Measurements from ENCODE around the gene CHST15. TPM values are rescaled to one million over a fixed set of nuclear protein-coding genes. Genes with fewer than 3 reads are reported as not detected.

Gene CHST15
- total RNA-seq, 6 experiments from 2014 or later: 0.88 to 8.7 (median 1.1) TPM

DNA sequence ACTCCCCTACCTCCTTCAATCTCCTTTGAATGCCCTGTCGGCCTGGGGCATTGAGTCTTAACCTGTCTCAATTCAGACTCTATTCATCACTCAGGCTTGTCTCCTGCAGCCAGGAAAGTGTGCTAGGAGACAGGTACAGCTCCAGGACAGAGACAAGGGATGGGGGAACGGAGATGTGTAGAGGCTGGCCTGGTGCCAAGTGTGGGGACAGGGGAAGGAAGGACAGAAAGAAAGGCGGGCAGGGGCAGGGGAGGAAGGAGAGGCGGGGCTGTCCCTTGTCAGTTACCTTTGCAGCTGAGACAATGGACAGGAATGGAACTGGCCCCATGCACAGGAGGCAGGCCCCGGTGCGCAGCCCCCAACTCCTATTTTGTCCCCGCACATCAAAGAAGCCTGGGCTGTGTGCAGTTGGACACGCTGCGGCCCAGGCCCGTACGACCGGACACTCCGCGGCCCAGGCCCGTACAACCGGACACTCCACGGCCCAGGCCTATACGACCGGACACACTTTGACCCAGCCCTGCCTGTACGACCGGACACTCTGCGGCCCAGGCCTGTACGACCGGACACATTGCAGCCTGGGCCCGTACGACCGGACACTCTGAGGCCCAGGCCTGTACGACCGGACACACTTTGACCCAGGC lies 36.9 kb downstream of the CHST15 start:
- no peak for DNase-seq
- H3K36me3 Mint-ChIP-seq (ENCODE audit: low read depth): no peaks in the 10 kb centered on the region
- no peaks in the 10 kb centered on the region for H3K9me3 Mint-ChIP-seq
- TF ChIP-seq, protein P1, sequence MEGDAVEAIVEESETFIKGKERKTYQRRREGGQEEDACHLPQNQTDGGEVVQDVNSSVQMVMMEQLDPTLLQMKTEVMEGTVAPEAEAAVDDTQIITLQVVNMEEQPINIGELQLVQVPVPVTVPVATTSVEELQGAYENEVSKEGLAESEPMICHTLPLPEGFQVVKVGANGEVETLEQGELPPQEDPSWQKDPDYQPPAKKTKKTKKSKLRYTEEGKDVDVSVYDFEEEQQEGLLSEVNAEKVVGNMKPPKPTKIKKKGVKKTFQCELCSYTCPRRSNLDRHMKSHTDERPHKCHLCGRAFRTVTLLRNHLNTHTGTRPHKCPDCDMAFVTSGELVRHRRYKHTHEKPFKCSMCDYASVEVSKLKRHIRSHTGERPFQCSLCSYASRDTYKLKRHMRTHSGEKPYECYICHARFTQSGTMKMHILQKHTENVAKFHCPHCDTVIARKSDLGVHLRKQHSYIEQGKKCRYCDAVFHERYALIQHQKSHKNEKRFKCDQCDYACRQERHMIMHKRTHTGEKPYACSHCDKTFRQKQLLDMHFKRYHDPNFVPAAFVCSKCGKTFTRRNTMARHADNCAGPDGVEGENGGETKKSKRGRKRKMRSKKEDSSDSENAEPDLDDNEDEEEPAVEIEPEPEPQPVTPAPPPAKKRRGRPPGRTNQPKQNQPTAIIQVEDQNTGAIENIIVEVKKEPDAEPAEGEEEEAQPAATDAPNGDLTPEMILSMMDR (IDR thresholded peaks at IDR 0.05): no peak
- H3K27ac Mint-ChIP-seq: no peak overlapping the region
- peaks cover 5% of the 10 kb centered on the region; the same call in 1 of the 2 replicates for H3K4me1 Mint-ChIP-seq (ENCODE audit: low read depth)
- peaks cover 1% of the 10 kb centered on the region for H3K27me3 Mint-ChIP-seq (ENCODE audit: insufficient read depth)
- H3K4me3 Mint-ChIP-seq: no peak overlapping the region

DNA sequence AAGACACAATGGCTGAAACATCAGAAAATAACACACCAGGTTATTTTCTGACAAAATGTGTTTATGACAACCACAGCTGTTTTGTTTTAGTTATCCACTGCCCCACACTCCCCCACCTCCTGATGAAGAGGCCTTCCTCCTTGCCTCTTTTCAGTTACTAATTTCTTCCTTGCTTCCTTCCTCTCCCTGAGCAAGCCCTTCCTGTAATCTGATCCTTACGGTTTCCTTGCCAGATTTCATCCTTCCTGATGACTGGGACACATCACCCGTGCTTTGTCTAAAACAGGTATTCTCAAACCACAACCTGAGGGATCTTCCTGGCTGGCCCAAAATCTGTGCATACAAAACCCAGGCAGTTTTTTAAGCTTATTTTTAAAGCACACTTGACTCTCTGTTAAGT lies 39.4 kb downstream of the CHST15 start:
- no peak for DNase-seq
- no peak overlapping the region for H3K4me3 Mint-ChIP-seq
- TF ChIP-seq, protein P1 (IDR thresholded peaks at IDR 0.05): no peak
- H3K27me3 Mint-ChIP-seq (ENCODE audit: insufficient read depth): no peaks in the 10 kb centered on the region; the same call in 1 of the 2 replicates
- H3K4me1 Mint-ChIP-seq (ENCODE audit: low read depth): peaks cover 14% of the 10 kb centered on the region; the same call in 1 of the 2 replicates
- no peak overlapping the region; the same call in 1 of the 2 replicates for H3K27ac Mint-ChIP-seq
- H3K36me3 Mint-ChIP-seq (ENCODE audit: low read depth): no peaks in the 10 kb centered on the region
- no peaks in the 10 kb centered on the region; the same call in 1 of the 2 replicates for H3K9me3 Mint-ChIP-seq

DNA sequence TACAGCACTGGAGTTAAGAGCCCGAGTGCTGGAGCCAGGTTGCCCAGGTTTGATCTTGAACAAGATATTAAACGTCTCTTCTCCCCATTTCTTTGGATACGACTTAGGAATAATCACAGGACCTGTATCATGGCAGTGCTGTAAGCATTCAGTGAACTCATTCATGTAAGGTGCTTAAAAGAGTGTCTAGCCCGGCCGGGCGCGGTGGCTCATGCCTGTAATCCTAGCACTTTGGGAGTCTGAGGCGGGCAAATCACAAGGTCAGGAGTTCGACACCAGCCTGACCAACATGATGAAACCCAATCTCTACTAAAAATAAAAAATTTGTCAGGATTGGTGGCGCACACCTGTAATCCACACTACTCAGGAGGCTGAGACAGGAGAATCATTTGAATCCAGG lies 40.8 kb downstream of the CHST15 start:
- Mint-ChIP-seq H3K27me3 (ENCODE audit: insufficient read depth) (no peaks in the 10 kb centered on the region; the same call in 1 of the 2 replicates), H3K4me1 (ENCODE audit: low read depth) (peaks cover 14% of the 10 kb centered on the region; the same call in 1 of the 2 replicates), H3K9me3 (no peaks in the 10 kb centered on the region; the same call in 1 of the 2 replicates), H3K4me3 (no peak overlapping the region), H3K36me3 (ENCODE audit: low read depth) (no peaks in the 10 kb centered on the region), H3K27ac (no peak overlapping the region)
- TF ChIP-seq, protein P1 (IDR thresholded peaks at IDR 0.05): no peak
- no peak for DNase-seq

DNA sequence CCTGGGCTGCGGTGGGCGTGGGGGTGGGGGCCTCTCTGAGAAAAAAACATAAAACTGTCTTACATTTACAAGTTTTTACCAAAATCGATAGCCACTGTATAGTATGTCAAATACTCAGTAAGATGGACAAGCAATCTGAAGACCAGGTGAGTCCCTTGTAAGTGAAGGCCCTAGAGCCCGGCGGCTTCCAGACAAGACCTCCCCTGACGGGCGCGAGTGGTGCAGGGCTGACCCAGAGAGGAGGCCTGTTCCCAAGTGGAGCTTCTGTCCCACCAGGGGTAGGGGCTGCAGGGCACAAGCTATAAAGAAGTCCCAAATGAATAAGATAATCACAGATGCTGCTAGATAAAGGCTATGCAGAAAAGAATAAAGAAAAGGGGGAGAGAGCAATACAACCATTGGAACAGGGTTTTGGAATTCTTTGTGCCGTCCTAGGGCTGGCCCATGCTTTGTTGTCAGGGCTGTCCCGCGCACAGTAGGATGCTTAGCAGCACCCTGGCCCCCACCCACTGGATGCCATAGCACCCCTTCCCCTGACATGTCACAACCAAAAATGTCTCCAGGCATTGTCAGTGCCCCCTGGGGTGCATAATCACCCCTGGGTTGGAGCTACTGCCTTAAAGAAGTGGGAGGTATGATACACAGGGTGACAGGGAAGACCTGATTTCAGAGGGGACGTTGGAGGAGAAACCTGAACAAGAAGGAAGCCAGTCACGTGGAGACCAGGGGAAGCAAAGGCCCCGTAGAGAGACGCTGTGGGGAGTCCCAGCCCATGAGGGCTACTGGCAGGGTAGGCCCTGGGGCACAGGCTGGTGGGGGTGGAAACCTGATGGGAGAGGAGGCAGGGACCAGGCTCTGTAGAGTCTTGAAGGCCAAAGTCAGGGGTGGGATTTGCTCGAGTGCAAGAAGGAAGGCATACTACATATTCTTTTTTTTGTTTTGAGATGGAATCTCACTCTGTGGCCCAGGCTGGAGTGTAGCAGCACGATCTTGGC lies 43.1 kb downstream of the CHST15 start:
- no peak for DNase-seq
- Mint-ChIP-seq H3K4me3 (no peak overlapping the region), H3K27me3 (ENCODE audit: insufficient read depth) (peaks cover 4% of the 10 kb centered on the region), H3K9me3 (no peaks in the 10 kb centered on the region; the same call in 1 of the 2 replicates), H3K4me1 (ENCODE audit: low read depth) (peaks cover 14% of the 10 kb centered on the region; the same call in 1 of the 2 replicates), H3K27ac (no peak overlapping the region), H3K36me3 (ENCODE audit: low read depth) (no peaks in the 10 kb centered on the region)
- TF ChIP-seq, protein P1 (IDR thresholded peaks at IDR 0.05): no peak

DNA sequence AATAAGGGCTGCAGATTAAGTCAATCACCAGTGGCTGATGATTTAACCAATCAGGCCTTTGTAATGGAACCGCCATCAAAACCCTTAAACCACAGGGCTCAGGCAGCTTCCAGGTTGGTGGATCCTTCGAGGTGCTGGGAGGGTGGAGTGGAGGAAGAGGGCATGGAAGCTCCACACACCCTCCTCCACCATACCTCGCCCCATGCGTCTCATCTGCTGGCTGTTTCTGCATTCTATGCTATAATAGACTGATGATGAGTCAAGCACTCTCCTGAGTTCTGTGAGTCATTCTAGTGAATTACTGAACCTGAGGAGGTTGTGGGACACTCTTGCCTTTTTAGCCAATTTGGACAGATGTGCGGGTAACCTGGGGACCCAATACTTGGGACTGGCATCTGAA lies 43.9 kb downstream of the CHST15 start:
- H3K4me3 Mint-ChIP-seq: no peak overlapping the region
- no peak overlapping the region for H3K27ac Mint-ChIP-seq
- no peaks in the 10 kb centered on the region for H3K36me3 Mint-ChIP-seq (ENCODE audit: low read depth)
- peak; percentile 41 for DNase-seq
- H3K27me3 Mint-ChIP-seq (ENCODE audit: insufficient read depth): peaks cover 4% of the 10 kb centered on the region
- TF ChIP-seq, protein P1 (IDR thresholded peaks at IDR 0.05): no peak
- H3K9me3 Mint-ChIP-seq: peaks cover 4% of the 10 kb centered on the region; the same call in 1 of the 2 replicates
- H3K4me1 Mint-ChIP-seq (ENCODE audit: low read depth): peaks cover 14% of the 10 kb centered on the region; the same call in 1 of the 2 replicates

Data from HFFc6 (cell line).